Measurements from ENCODE around the gene DNAJC24. TPM values are rescaled to one million over a fixed set of nuclear protein-coding genes. Genes with fewer than 3 reads are reported as not detected.

The DNAJC24 gene
- total RNA-seq, 3 donors from 2014 or later, result 21.5 to 26.0 (median 24.6) TPM

DNA sequence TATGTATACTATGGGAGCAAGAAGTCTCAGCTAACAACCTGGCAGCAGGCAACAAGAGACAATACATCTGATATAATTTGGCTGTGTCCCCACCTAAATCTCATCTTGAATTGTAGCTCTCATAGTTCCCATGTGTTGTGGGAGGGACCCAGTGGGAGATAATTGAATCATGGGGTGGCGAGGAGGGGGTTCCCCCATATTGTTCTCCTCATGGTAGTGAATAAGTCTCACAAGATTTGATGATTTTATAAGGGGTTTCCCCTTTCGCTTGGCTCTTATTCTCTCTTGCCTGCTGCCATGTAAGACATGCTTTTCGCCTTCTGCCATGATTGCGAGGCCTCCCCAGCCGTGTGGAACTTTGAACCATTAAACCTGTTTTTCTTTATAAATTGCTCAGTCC, 6.2 kb downstream of the DNAJC24 start:
- ATAC-seq (peak; percentile 51 to 65), DNase-seq (no peak)
- Mint-ChIP-seq H3K4me3 (no peak overlapping the region), H3K27me3 (ENCODE audit: low read depth) (no peaks in the 10 kb centered on the region), H3K4me1 (ENCODE audit: low read depth) (peaks cover 20% of the 10 kb centered on the region), H3K9me3 (no peaks in the 10 kb centered on the region), H3K36me3 (ENCODE audit: insufficient read depth) (peaks cover 16% of the 10 kb centered on the region)

- ATAC-seq (no peak), DNase-seq (no peak)
- Mint-ChIP-seq H3K4me1 (ENCODE audit: low read depth) (peaks cover 6% of the 10 kb centered on the region), H3K36me3 (ENCODE audit: insufficient read depth) (peaks cover 15% of the 10 kb centered on the region), H3K9me3 (no peaks in the 10 kb centered on the region), H3K27me3 (ENCODE audit: low read depth) (no peaks in the 10 kb centered on the region), H3K4me3 (no peak overlapping the region)
Observed at GRCh38 chr11:31383116-31383515, 13.5 kb downstream of the DNAJC24 start.

DNA sequence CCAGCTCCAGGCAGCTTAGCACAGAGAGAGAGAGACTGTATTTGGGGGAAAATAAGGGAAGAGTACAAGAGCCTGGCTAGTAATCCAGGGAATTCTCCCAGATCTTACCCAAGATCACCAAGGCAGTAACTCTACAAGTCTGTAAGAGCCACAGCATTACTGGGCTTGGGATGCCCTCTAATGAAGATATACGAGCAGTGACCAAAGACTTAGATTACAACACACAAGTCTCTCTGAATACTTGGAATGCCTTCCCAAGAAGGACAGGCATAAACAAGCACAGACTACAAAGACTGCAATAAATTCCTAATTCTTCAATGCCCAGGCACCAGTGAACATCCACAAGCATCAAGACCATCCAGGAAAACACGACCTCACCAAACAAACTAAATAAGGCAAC, 17.7 kb downstream of the DNAJC24 start:
- H3K36me3 Mint-ChIP-seq (ENCODE audit: insufficient read depth), result peaks cover 16% of the 10 kb centered on the region
- ATAC-seq (no peak), DNase-seq (no peak)
- H3K27me3 Mint-ChIP-seq (ENCODE audit: low read depth), result no peaks in the 10 kb centered on the region
- peaks cover 13% of the 10 kb centered on the region for H3K9me3 Mint-ChIP-seq
- peaks cover 10% of the 10 kb centered on the region for H3K4me1 Mint-ChIP-seq (ENCODE audit: low read depth)
- no peak overlapping the region for H3K4me3 Mint-ChIP-seq

DNA sequence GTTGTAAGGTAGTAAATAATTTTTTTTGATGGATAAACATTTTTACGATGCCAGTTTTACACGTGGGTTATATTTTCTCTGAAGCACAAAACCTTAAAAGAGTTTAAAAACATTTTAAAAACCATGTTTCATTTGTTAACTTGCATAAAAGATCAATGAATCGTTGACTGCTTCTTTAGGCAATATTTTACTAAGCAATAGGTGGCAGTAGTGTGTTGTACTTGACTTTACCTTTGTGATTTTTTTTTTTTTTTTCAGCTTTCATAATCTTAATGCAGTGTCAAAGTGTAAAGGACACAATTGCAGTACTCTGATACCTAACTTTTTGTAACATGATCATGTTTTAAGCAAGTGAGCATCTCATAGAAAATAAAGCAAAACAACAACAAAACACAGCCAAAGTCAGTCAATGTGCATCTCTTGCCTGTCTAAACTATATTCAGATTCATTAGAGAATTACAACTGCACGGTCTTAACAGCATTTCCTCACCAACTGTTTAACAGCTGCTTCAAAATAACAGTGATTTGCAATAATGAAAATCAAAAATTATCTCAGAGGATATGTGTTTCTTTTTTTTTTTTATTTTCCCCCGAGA, 27.7 kb downstream of the DNAJC24 start:
- Mint-ChIP-seq H3K4me1 (ENCODE audit: low read depth) (no peaks in the 10 kb centered on the region), H3K4me3 (no peak overlapping the region), H3K36me3 (ENCODE audit: insufficient read depth) (peaks cover 24% of the 10 kb centered on the region), H3K27me3 (ENCODE audit: low read depth) (no peaks in the 10 kb centered on the region), H3K9me3 (no peaks in the 10 kb centered on the region)
- ATAC-seq, result no peak
- DNase-seq, result no peak

- ATAC-seq (no peak), DNase-seq (no peak)
- Mint-ChIP-seq H3K27me3 (ENCODE audit: low read depth) (no peaks in the 10 kb centered on the region), H3K9me3 (no peaks in the 10 kb centered on the region), H3K4me1 (ENCODE audit: low read depth) (peaks cover 4% of the 10 kb centered on the region), H3K36me3 (ENCODE audit: insufficient read depth) (peaks cover 22% of the 10 kb centered on the region), H3K4me3 (no peak overlapping the region)
Observed at GRCh38 chr11:31404614-31405013, 35.0 kb downstream of the DNAJC24 start.

GRCh38 chr11:31408201-31408600, 38.5 kb downstream of the DNAJC24 start:
- Mint-ChIP-seq H3K4me3 (no peak overlapping the region), H3K27me3 (ENCODE audit: low read depth) (no peaks in the 10 kb centered on the region), H3K4me1 (ENCODE audit: low read depth) (peaks cover 4% of the 10 kb centered on the region), H3K9me3 (peaks cover 6% of the 10 kb centered on the region), H3K36me3 (ENCODE audit: insufficient read depth) (peaks cover 20% of the 10 kb centered on the region)
- DNase-seq (no peak), ATAC-seq (peak in 1 of 2 donors; percentile 61)

DNA sequence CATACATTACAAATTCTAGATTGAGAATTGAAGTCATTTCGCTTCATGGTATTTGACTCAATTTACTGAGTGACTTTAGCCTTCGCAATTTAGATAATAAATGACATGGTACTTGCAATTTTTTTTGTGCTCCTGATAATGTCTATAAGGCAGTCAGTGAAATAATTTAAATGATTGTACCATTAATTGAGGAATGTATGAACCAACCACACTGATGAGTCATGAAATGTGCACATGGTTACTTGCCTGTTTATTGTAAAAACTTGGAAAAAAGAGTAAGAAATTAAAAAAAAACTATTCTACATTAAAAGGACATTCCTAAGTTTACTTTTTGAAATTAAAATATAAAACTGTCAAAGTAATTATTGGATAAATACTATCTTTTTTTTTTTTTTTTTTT, 43.3 kb downstream of the DNAJC24 start:
- peaks cover 28% of the 10 kb centered on the region for H3K36me3 Mint-ChIP-seq (ENCODE audit: insufficient read depth)
- H3K4me3 Mint-ChIP-seq, result no peak overlapping the region
- H3K27me3 Mint-ChIP-seq (ENCODE audit: low read depth), result no peaks in the 10 kb centered on the region
- DNase-seq (no peak), ATAC-seq (no peak)
- H3K4me1 Mint-ChIP-seq (ENCODE audit: low read depth), result peaks cover 3% of the 10 kb centered on the region
- H3K9me3 Mint-ChIP-seq, result peaks cover 6% of the 10 kb centered on the region

DNA sequence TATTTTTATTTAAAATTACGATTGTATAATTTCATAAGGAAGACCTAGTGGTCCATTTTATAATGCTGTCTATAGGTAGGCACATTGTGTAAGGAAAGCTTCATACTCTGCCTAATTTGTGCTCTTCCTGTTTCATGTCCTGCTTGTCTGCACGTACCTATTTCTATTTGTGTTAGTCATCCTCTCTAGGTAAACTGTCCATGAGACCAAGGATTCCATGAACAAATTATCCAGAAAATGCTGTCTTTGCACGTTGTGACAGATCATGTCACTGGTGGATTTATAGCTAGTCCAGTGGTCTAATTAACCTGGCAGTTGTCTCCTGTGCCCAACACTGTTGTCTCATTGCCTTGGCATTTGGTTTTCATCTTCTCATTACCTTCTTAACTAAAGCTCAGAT, 44.7 kb downstream of the DNAJC24 start:
- Mint-ChIP-seq H3K4me1 (ENCODE audit: low read depth) (no peaks in the 10 kb centered on the region), H3K27me3 (ENCODE audit: low read depth) (no peaks in the 10 kb centered on the region), H3K9me3 (peaks cover 6% of the 10 kb centered on the region), H3K4me3 (no peak overlapping the region), H3K36me3 (ENCODE audit: insufficient read depth) (peaks cover 31% of the 10 kb centered on the region)
- ATAC-seq, result no peak
- no peak for DNase-seq

- Mint-ChIP-seq H3K27me3 (ENCODE audit: low read depth) (no peaks in the 10 kb centered on the region), H3K9me3 (peaks cover 6% of the 10 kb centered on the region), H3K4me1 (ENCODE audit: low read depth) (no peaks in the 10 kb centered on the region), H3K36me3 (ENCODE audit: insufficient read depth) (peaks cover 32% of the 10 kb centered on the region), H3K4me3 (no peak overlapping the region)
- ATAC-seq (no peak), DNase-seq (no peak)
Observed at GRCh38 chr11:31415435-31415834, 45.8 kb downstream of the DNAJC24 start.

GRCh38 chr11:31417357-31417756, 47.7 kb downstream of the DNAJC24 start:
- Mint-ChIP-seq H3K36me3 (ENCODE audit: insufficient read depth) (peaks cover 21% of the 10 kb centered on the region), H3K27me3 (ENCODE audit: low read depth) (no peaks in the 10 kb centered on the region), H3K4me3 (no peak overlapping the region), H3K4me1 (ENCODE audit: low read depth) (no peaks in the 10 kb centered on the region), H3K9me3 (no peaks in the 10 kb centered on the region)
- ATAC-seq (no peak), DNase-seq (no peak)

- DNase-seq (no peak), ATAC-seq (no peak)
- H3K4me1 Mint-ChIP-seq (ENCODE audit: low read depth), result no peaks in the 10 kb centered on the region
- H3K4me3 Mint-ChIP-seq, result no peak overlapping the region
- no peaks in the 10 kb centered on the region for H3K27me3 Mint-ChIP-seq (ENCODE audit: low read depth)
- H3K36me3 Mint-ChIP-seq (ENCODE audit: insufficient read depth), result peaks cover 21% of the 10 kb centered on the region
- H3K9me3 Mint-ChIP-seq, result no peaks in the 10 kb centered on the region
Observed at GRCh38 chr11:31417816-31418215, 48.2 kb downstream of the DNAJC24 start.

DNA sequence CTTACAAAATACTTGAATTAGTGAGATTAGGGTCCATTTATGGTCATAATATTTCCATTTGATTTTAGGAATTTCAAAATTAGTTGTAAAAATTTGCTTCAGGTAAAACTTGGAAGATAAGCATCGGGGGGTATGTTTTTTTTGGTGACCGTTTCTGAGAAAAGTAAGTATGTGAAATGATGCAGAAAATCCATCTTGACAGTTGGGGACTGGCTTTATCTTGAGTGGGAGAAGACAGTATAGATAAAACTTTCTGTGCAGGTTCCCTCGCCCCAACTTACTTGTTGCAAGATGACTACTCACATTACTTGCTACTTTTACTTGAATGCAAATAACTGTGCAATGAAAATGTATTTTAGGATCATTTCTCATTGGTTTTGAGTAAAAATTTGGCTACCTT, 49.5 kb downstream of the DNAJC24 start:
- H3K36me3 Mint-ChIP-seq (ENCODE audit: insufficient read depth), result peaks cover 21% of the 10 kb centered on the region
- no peak for ATAC-seq

GRCh38 chr11:31419669-31420068, 50.0 kb downstream of the DNAJC24 start:
- ATAC-seq, result no peak
- Mint-ChIP-seq H3K9me3 (no peaks in the 10 kb centered on the region), H3K36me3 (ENCODE audit: insufficient read depth) (peaks cover 18% of the 10 kb centered on the region)

More for the DNA sequence above, 49.5 kb downstream of the DNAJC24 start:
- Mint-ChIP-seq H3K9me3 (no peaks in the 10 kb centered on the region), H3K27me3 (ENCODE audit: low read depth) (no peaks in the 10 kb centered on the region), H3K4me1 (ENCODE audit: low read depth) (no peaks in the 10 kb centered on the region), H3K4me3 (no peak overlapping the region)
- no peak for DNase-seq

GRCh38 chr11:31421820-31422219, 52.2 kb downstream of the DNAJC24 start:
- H3K36me3 Mint-ChIP-seq (ENCODE audit: insufficient read depth), result peaks cover 10% of the 10 kb centered on the region
- no peaks in the 10 kb centered on the region for H3K9me3 Mint-ChIP-seq
- DNase-seq (no peak), ATAC-seq (no peak)
- H3K4me1 Mint-ChIP-seq (ENCODE audit: low read depth), result no peaks in the 10 kb centered on the region
- no peak overlapping the region for H3K4me3 Mint-ChIP-seq
- no peaks in the 10 kb centered on the region for H3K27me3 Mint-ChIP-seq (ENCODE audit: low read depth)

More at GRCh38 chr11:31419669-31420068, 50.0 kb downstream of the DNAJC24 start:
- H3K4me3 Mint-ChIP-seq, result no peak overlapping the region
- no peak for DNase-seq
- no peaks in the 10 kb centered on the region for H3K27me3 Mint-ChIP-seq (ENCODE audit: low read depth)
- no peaks in the 10 kb centered on the region for H3K4me1 Mint-ChIP-seq (ENCODE audit: low read depth)

GRCh38 chr11:31422703-31423102, 53.0 kb downstream of the DNAJC24 start:
- no peak for ATAC-seq

More at GRCh38 chr11:31422703-31423102, 53.0 kb downstream of the DNAJC24 start:
- no peak overlapping the region for H3K4me3 Mint-ChIP-seq
- peaks cover 8% of the 10 kb centered on the region for H3K36me3 Mint-ChIP-seq (ENCODE audit: insufficient read depth)
- no peaks in the 10 kb centered on the region for H3K9me3 Mint-ChIP-seq
- no peaks in the 10 kb centered on the region for H3K27me3 Mint-ChIP-seq (ENCODE audit: low read depth)
- H3K4me1 Mint-ChIP-seq (ENCODE audit: low read depth), result no peaks in the 10 kb centered on the region
- DNase-seq, result no peak
